ENCODE results near the gene HAGHL. TPM values are rescaled to one million over a fixed set of nuclear protein-coding genes. Genes with fewer than 3 reads are reported as not detected.
A peak's percentile ranks its signal among the peaks of the same experiment; 100 is the strongest.

The HAGHL gene
- total and polyA plus RNA-seq, 10 donors, result 7.7 to 75.8 (median 20.3) TPM

DNA sequence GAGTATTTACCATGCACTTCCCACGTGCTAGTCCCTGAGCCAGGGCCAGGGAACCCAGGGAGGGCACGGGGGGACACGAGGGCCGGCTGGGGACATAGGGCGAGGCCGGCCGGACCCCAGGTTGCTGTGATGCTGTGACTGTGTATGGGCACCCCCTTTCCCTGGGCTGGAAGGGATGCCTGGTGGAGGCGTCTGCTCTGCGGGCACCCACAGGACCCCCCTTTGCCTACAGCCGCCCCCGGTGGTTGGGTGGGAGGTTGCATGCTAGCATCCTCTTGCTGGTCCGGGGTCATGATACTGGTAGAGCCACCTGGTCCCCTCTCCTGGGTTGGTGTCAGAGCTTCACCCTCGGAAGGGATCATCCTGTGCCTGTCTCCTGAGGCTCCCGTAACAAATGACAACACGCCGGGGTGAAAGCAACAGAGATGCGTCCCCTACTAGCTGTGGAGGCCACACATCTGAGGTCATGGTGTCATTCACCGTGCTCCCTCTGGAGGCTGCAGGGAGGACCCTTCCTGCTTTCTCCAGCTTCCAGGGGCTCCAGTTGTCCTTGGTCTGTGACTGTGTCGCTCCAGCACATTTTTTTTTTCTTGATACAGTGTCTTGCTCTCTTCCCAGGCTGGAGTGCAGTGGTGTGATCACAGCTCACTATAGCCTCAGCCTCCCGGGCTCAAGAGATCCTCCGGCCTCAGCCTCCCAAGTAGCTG is 17.0 kb downstream of the HAGHL start:
- peaks cover 0 to 7% (median 0%) of the 10 kb centered on the region in 6 donors for H3K36me3 ChIP-seq
- intact Hi-C loops (cut with DNase I; ENCODE audit: low total_unique reads), result no loop called here
- peak; percentile 75 for DNase-seq
- no peak overlapping the region for H3K4me3 ChIP-seq
- H3K27ac ChIP-seq, result no peak overlapping the region
- peaks cover 0 to 24% (median 0%) of the 10 kb centered on the region in 7 donors for H3K27me3 ChIP-seq (replicated peaks in 1 of 7)
- TF ChIP-seq POLR2A (IDR thresholded peaks at IDR 0.05) (no peak), POLR2AphosphoS5 (IDR thresholded peaks at IDR 0.05) (no peak)
- TF ChIP-seq, protein P1, sequence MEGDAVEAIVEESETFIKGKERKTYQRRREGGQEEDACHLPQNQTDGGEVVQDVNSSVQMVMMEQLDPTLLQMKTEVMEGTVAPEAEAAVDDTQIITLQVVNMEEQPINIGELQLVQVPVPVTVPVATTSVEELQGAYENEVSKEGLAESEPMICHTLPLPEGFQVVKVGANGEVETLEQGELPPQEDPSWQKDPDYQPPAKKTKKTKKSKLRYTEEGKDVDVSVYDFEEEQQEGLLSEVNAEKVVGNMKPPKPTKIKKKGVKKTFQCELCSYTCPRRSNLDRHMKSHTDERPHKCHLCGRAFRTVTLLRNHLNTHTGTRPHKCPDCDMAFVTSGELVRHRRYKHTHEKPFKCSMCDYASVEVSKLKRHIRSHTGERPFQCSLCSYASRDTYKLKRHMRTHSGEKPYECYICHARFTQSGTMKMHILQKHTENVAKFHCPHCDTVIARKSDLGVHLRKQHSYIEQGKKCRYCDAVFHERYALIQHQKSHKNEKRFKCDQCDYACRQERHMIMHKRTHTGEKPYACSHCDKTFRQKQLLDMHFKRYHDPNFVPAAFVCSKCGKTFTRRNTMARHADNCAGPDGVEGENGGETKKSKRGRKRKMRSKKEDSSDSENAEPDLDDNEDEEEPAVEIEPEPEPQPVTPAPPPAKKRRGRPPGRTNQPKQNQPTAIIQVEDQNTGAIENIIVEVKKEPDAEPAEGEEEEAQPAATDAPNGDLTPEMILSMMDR (IDR thresholded peaks at IDR 0.05 in 8 of 11, conservative IDR thresholded peaks at IDR 0.05 in 3 of 11), result no peak
- H3K9me3 ChIP-seq, result no peaks in the 10 kb centered on the region
- 79 to 89% (median 85%) methylated on average over 17 to 21 of the region's 21 CpGs for WGBS, 5 donors
- H3K4me1 ChIP-seq, result peaks cover 14 to 26% (median 22%) of the 10 kb centered on the region in 6 donors

DNA sequence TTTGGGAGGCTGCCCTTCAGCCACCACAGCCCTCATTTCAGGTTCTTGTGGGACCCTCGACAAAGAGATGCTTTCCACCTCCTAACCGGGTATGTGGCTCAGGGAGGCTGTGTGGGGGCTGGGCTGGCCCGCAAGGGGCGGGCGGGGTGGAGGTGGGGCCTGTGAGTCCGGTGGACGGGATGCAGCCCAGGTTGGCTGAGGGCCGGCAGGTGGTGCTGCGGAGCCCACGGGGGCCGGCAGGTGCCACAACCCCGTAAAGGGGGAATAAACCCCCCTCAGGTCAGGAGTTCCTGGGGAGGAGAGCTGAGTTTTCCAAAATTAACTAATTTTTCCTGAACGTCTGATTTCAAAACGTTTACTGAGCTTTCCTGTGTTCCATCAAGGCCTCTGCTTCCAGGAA is 18.8 kb downstream of the HAGHL start:
- Histone ChIP-seq H3K36me3 (no peaks in the 10 kb centered on the region), H3K4me3 (no peak overlapping the region), H3K27ac (no peak overlapping the region), H3K9me3 (no peaks in the 10 kb centered on the region), H3K27me3 (replicated peaks in 1 of 7) (peaks cover 0 to 24% (median 0%) of the 10 kb centered on the region in 7 donors), H3K4me1 (peaks cover 4 to 10% (median 7%) of the 10 kb centered on the region in 6 donors)
- intact Hi-C loops (cut with DNase I; ENCODE audit: low total_unique reads), result no loop called here
- 3 to 13% (median 5%) methylated on average over 3 to 14 of the region's 14 CpGs for WGBS, 5 donors
- TF ChIP-seq POLR2AphosphoS5 (IDR thresholded peaks at IDR 0.05), result no peak
- no peak for TF ChIP-seq POLR2A (IDR thresholded peaks at IDR 0.05)
- TF ChIP-seq, protein P1 (IDR thresholded peaks at IDR 0.05 in 8 of 11, conservative IDR thresholded peaks at IDR 0.05 in 3 of 11), result peak in 4 of 11 experiments; percentile 21 to 52 (median 34)
- peak; percentile 78 for DNase-seq

DNA sequence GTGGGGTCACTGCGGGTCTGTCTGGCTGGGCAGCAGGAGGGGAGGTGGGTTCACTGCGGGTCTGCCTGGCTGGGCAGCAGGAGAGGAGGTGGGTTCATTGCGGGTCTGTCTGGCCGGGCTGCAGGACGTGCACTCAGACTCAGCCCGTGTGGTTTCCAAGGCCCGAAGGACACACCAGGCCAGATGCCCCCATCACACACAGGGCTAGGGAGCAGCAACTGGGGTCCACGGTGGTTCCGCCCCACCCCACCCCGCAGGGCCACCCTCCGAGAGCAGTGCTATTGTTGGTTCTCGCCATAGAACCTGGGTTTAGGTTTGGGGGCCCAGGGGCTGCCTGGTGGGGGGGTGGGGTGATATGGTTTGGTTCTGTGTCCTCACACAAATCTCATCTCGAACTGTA is 19.7 kb downstream of the HAGHL start:
- H3K27ac ChIP-seq, result no peak overlapping the region
- WGBS, 5 donors, result 76 to 90% (median 81%) methylated on average over 6 to 13 of the region's 13 CpGs
- TF ChIP-seq POLR2AphosphoS5 (IDR thresholded peaks at IDR 0.05) (no peak), POLR2A (IDR thresholded peaks at IDR 0.05) (no peak)
- TF ChIP-seq, protein P1 (IDR thresholded peaks at IDR 0.05 in 8 of 11, conservative IDR thresholded peaks at IDR 0.05 in 3 of 11), result no peak
- H3K9me3 ChIP-seq, result no peaks in the 10 kb centered on the region
- intact Hi-C loops (cut with DNase I; ENCODE audit: low total_unique reads), result no loop called here
- H3K27me3 ChIP-seq (replicated peaks in 1 of 7), result peaks cover 0 to 24% (median 0%) of the 10 kb centered on the region in 7 donors
- H3K4me1 ChIP-seq, result peaks cover 0 to 2% (median 0%) of the 10 kb centered on the region in 6 donors
- H3K36me3 ChIP-seq, result no peaks in the 10 kb centered on the region
- no peak overlapping the region for H3K4me3 ChIP-seq
- no peak for DNase-seq

DNA sequence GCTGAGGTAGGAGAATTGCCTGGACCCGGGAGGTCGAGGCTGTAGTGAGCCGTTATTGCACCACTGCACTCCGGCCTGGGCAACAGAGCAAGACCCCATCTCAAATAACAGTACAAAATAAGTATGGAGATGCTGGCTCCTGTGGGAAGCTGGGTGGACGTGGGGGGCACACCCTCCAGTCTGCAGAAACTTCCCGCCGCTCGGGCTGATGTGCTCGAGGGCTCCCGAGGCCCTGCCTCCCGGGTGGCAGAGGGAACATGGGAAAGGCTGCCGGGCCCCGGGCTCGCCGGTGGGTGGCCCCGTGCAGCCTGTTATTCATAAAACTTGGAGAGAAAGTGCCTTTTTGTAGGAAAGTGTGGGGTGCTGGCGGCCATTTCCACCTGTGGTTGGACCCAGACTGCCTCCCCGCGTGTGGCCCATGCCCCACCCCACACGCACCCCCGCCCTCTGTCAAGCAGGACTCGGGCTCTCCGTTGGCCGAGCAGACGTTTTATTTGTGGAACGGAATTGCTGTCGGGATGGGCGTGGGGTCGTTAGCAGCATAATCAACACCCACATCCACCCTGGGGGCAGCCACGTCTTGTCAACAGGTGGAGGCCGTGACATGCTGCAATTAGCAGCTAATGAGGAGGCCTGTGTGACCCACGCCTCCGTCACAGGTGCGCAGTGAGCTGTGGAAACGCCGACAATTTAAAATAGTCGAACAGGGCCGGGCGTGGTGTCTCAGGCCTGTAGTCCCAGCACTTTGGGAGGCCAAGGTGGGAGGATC is 21.3 kb downstream of the HAGHL start:
- H3K27me3 ChIP-seq (replicated peaks in 1 of 7), result peaks cover 0 to 17% (median 0%) of the 10 kb centered on the region in 7 donors
- no peaks in the 10 kb centered on the region for H3K4me1 ChIP-seq
- no peak overlapping the region for H3K27ac ChIP-seq
- intact Hi-C loops (cut with DNase I; ENCODE audit: low total_unique reads), result no loop called here
- TF ChIP-seq POLR2A (IDR thresholded peaks at IDR 0.05), result no peak
- H3K36me3 ChIP-seq, result no peaks in the 10 kb centered on the region
- 82 to 92% (median 86%) methylated on average over 31 to 39 of the region's 39 CpGs for WGBS, 5 donors
- no peak for DNase-seq
- no peak overlapping the region for H3K4me3 ChIP-seq
- H3K9me3 ChIP-seq, result no peaks in the 10 kb centered on the region

Data from spleen (tissue), 11 donors.